Measurements from ENCODE around the gene TAF12. TPM values are rescaled to one million over a fixed set of nuclear protein-coding genes. Genes with fewer than 3 reads are reported as not detected.
A peak's percentile ranks its signal among the peaks of the same experiment; 100 is the strongest.

Gene TAF12
- total RNA-seq, 1 donor from 2014 or later, result 45.2 TPM

- Histone ChIP-seq H3K4me1 (no peaks in the 10 kb centered on the region), H3K27ac (no peak overlapping the region), H3K79me2 (ENCODE audit: low read depth) (no peaks in the 10 kb centered on the region), H3K4me3 (no peak overlapping the region), H3K4me2 (no peak overlapping the region), H4K20me1 (ENCODE audit: low read depth) (no peaks in the 10 kb centered on the region), H3K9me3 (ENCODE audit: low read depth) (no peaks in the 10 kb centered on the region), H3K27me3 (no peaks in the 10 kb centered on the region), H3K9ac (no peak overlapping the region), H2AFZ (replicated peaks) (no peak overlapping the region), H3K36me3 (no peaks in the 10 kb centered on the region), H3F3A (ENCODE audit: low read depth) (no peaks in the 10 kb centered on the region)
- Mint-ChIP-seq H3K4me1 (no peaks in the 10 kb centered on the region), H3K27me3 (ENCODE audit: insufficient read depth, low read depth) (peaks cover 4% of the 10 kb centered on the region), H3K36me3 (peaks cover 14% of the 10 kb centered on the region), H3K9me3 (no peaks in the 10 kb centered on the region), H3K4me3 (no peak overlapping the region), H3K27ac (no peak overlapping the region)
- no peak for DNase-seq (ENCODE audit: low spot score)
- TF ChIP-seq EZH2phosphoT487 (IDR thresholded peaks at IDR 0.05) (no peak), EZH2 (IDR thresholded peaks at IDR 0.05) (no peak), CTCF (IDR thresholded peaks at IDR 0.05) (no peak)
Measured at GRCh38 chr1:28560886-28561285, 82.0 kb downstream of the TAF12 start.

Small RNAs within 50 kb of the gene (small RNA-seq; reads per million reads assigned to genes)
- gene RF00422, result not detected
- gene RNU11, result not detected
- gene SNORA16A, result not detected
- gene SNORA44, result not detected
- not detected for gene SNORA61
- gene SNORD99, result 34,967 reads per million, percentile 100 among the genes with 10 or more reads in this experiment

Other genes with a start within 250 kb of the TAF12 start
- gene RCC1, start 137.0 kb downstream of the TAF12 start, total RNA-seq (ENCODE audit: low replicate concordance), result 34.8 and 62.3 TPM in 2 replicates
- gene TRNAU1AP, start 90.0 kb downstream of the TAF12 start, total RNA-seq (ENCODE audit: low replicate concordance), result 43.9 and 50.0 TPM in 2 replicates
- gene RAB42, start 50.8 kb downstream of the TAF12 start, total RNA-seq (ENCODE audit: low replicate concordance), result 2.2 and 4.2 TPM in 2 replicates
- not detected in 2 replicates for gene RNU11, start 5.5 kb upstream of the TAF12 start, total RNA-seq (ENCODE audit: low replicate concordance)
- gene GMEB1, start 25.7 kb upstream of the TAF12 start, total RNA-seq (ENCODE audit: low replicate concordance), result 12.1 and 16.1 TPM in 2 replicates
- gene YTHDF2, start 93.9 kb upstream of the TAF12 start, total RNA-seq (ENCODE audit: low replicate concordance), result 107 and 120 TPM in 2 replicates
- 0.37 and 0.77 TPM in 2 replicates for gene OPRD1, start 169.1 kb upstream of the TAF12 start, total RNA-seq (ENCODE audit: low replicate concordance)